PC-3 (cell line): Measurements from ENCODE around the gene CHID1. TPM values are rescaled to one million over a fixed set of nuclear protein-coding genes. Genes with fewer than 3 reads are reported as not detected.

Source experiments
- ATAC-seq: fragments of 200-7000 bp; cut with Tn5 transposase; 2 replicates; pipeline ENCODE4 v1.9.1; 2020; ENCODE audit warnings: mild to moderate bottlenecking, moderate library complexity
- BruUV-seq: library from RNA; stranded (reverse); fragments of 400-500 nt; replicated peaks from 2 replicates; lab custom pipeline; 2021; lab: Mats Ljungman, UMichigan
- CTCF ChIA-PET: fragments of 300-600 bp; sonication (Branson Sonifier 250); formaldehyde crosslinking; loops from one replicate; lab custom pipeline; 2022; ENCODE audit warnings: antibody characterized with exemption; lab: Charles Lee
- POLR2A ChIA-PET: fragments of 300-600 bp; sonication (Branson Sonifier 250); formaldehyde crosslinking; loops from one replicate; lab custom pipeline; 2022; ENCODE audit warnings: antibody characterized with exemption; ENCODE audit not compliant: unreplicated experiment; lab: Charles Lee
- DNase-seq: peaks from one replicate; pipeline ENCODE4 v3.0.0-alpha.2; 2015
- H2AFZ ChIP-seq: fragments of 300-600 bp; sonication (generic); 2 replicates; pipeline ENCODE4 v1.6.0; 2016; ENCODE audit warnings: antibody characterized with exemption, low read length
- H3F3A ChIP-seq: fragments of 300-600 bp; sonication (generic); one replicate; pipeline ENCODE4 v1.6.0; 2017; ENCODE audit warnings: antibody characterized with exemption, low read length, control low read depth, mild to moderate bottlenecking; ENCODE audit not compliant: unreplicated experiment
- H3K27ac ChIP-seq: fragments of 300-600 bp; sonication (generic); 2 replicates; pipeline ENCODE4 v1.5.1; 2016; ENCODE audit warnings: mild to moderate bottlenecking, low read length
- H3K27me3 ChIP-seq: fragments of 300-600 bp; sonication (generic); 2 replicates; pipeline ENCODE4 v1.6.1; 2016; ENCODE audit warnings: low read length, mixed read lengths
- H3K36me3 ChIP-seq: fragments of 300-600 bp; sonication (generic); 2 replicates; pipeline ENCODE4 v1.6.1; 2016; ENCODE audit warnings: low read depth, mixed run types, low read length, mixed read lengths
- H3K4me1 ChIP-seq: fragments of 300-600 bp; sonication (generic); 2 replicates; pipeline ENCODE4 v1.5.1; 2016; ENCODE audit warnings: low read length; ENCODE audit not compliant: insufficient read depth
- H3K4me2 ChIP-seq: fragments of 300-600 bp; sonication (generic); 2 replicates; pipeline ENCODE4 v1.6.0; 2016; ENCODE audit warnings: low read length
- H3K4me3 ChIP-seq: fragments of 300-600 bp; sonication (generic); 2 replicates; pipeline ENCODE4 v1.5.1; 2016; ENCODE audit warnings: mild to moderate bottlenecking, low read length, mixed read lengths
- H3K79me2 ChIP-seq: fragments of 300-600 bp; sonication (generic); 2 replicates; pipeline ENCODE4 v1.6.1; 2017; ENCODE audit warnings: low read length, mixed read lengths
- H3K9ac ChIP-seq: fragments of 300-600 bp; sonication (generic); 2 replicates; pipeline ENCODE4 v1.6.0; 2016; ENCODE audit warnings: mild to moderate bottlenecking, low read length
- H3K9me2 ChIP-seq: fragments of 300-600 bp; sonication (generic); replicated peaks from 2 replicates; pipeline ENCODE4 v1.6.1; 2016; ENCODE audit warnings: mixed run types, low read length, mixed read lengths
- H3K9me3 ChIP-seq: fragments of 300-600 bp; sonication (generic); 2 replicates; pipeline ENCODE4 v1.6.1; 2016; ENCODE audit warnings: low read length, mixed read lengths
- H4K20me1 ChIP-seq: fragments of 300-600 bp; sonication (generic); 2 replicates; pipeline ENCODE4 v1.6.1; 2016; ENCODE audit warnings: low read length, mixed read lengths
- EZH2 ChIP-seq: fragments of 300-600 bp; sonication (generic); IDR thresholded peaks from one replicate; pipeline ENCODE4 v1.6.1; 2017; ENCODE audit warnings: antibody characterized with exemption, mild to moderate bottlenecking, low read length; ENCODE audit not compliant: unreplicated experiment
- EZH2phosphoT487 ChIP-seq: fragments of 300-600 bp; sonication (generic); IDR thresholded peaks from 2 replicates; pipeline ENCODE4 v1.6.1; 2018; ENCODE audit warnings: mild to moderate bottlenecking, antibody characterized with exemption, low read length, borderline replicate concordance
- intact Hi-C: fragments of 100-400 bp; cut with micrococcal nuclease; formaldehyde crosslinking; loops from 2 replicates; pipeline ENCODE4 v1.9.0; 2023
- total RNA-seq: library from RNA; depleted of rRNA; stranded (reverse); fragments of >200 nt; gene quantifications from 2 replicates; pipeline ENCODE4 v1.2.3, GENCODE V29; 2014
- TF ChIP-seq, protein P1 (sequence below): fragments of 300-600 bp; sonication (generic); conservative IDR thresholded peaks from 2 replicates; pipeline ENCODE4 v1.5.1; 2017; ENCODE audit warnings: antibody characterized with exemption, low read depth, mild to moderate bottlenecking, low read length

CHID1 gene
- total RNA-seq, 1 experiment from 2014 or later: 70.2 TPM

DNA sequence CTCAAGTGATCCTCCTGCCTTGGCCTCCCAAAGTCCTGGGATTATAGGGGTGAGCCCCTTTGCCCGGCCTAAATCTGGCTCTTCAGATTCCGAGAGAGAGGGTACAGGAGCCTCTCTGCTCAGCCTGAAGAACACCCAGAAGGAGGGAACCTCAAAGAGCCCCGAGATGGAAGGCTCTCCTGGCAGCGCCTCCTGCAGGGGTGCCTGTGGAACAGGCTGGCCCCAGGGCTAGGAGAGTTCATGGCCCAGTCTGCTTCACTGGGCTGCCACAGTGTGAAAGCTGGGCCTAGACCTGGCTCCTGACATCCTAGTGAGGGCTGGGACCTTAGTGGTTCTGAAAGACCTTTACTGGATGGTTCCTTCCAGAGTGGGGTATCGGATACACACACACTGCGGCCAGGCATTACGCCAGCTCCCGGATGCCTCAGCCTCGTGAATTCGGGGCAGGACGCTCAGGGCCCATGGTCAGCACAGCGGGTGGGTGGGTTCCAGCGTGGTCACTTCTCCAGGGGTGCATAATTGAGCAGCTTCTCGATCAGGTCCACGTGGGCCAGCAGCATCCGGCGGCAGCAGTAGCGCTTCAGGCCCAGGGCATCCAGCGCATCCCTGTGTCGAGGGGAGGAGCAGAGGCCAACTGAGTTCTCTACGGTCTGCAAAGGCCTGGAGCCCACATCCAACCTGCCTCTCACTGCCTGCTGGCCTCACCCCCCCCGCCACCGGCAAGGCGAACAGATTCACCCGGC lies 70.6 kb downstream of the CHID1 start:
- peaks cover 53% of the 10 kb centered on the region for H3K36me3 ChIP-seq
- TF ChIP-seq, protein P1, sequence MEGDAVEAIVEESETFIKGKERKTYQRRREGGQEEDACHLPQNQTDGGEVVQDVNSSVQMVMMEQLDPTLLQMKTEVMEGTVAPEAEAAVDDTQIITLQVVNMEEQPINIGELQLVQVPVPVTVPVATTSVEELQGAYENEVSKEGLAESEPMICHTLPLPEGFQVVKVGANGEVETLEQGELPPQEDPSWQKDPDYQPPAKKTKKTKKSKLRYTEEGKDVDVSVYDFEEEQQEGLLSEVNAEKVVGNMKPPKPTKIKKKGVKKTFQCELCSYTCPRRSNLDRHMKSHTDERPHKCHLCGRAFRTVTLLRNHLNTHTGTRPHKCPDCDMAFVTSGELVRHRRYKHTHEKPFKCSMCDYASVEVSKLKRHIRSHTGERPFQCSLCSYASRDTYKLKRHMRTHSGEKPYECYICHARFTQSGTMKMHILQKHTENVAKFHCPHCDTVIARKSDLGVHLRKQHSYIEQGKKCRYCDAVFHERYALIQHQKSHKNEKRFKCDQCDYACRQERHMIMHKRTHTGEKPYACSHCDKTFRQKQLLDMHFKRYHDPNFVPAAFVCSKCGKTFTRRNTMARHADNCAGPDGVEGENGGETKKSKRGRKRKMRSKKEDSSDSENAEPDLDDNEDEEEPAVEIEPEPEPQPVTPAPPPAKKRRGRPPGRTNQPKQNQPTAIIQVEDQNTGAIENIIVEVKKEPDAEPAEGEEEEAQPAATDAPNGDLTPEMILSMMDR: peak; percentile 56
- no peak for TF ChIP-seq EZH2phosphoT487
- no peak for TF ChIP-seq EZH2
- H3K4me2 ChIP-seq: peak overlapping the region; percentile 90
- peaks cover 75% of the 10 kb centered on the region for H3K79me2 ChIP-seq
- no peaks in the 10 kb centered on the region for H3K9me3 ChIP-seq
- H3K4me1 ChIP-seq: peaks cover 33% of the 10 kb centered on the region
- peak; percentile 28 for DNase-seq
- peak overlapping the region; percentile 97 for H3K9ac ChIP-seq
- H3F3A ChIP-seq: peaks cover 11% of the 10 kb centered on the region
- H3K27ac ChIP-seq: no peak overlapping the region
- H4K20me1 ChIP-seq: peaks cover 41% of the 10 kb centered on the region
- ChIA-PET POLR2A (no interaction called here), CTCF (no interaction called here)
- no TSS peak for BruUV-seq
- no peak overlapping the region for H2AFZ ChIP-seq
- H3K4me3 ChIP-seq: peak overlapping the region; percentile 100
- H3K9me2 ChIP-seq: no peaks in the 10 kb centered on the region
- ATAC-seq: no peak
- intact Hi-C loops: loop anchor here (5.0 kb wide), 1 partner anchor 212 kb away; no protein-coding TSS in a partner anchor
- H3K27me3 ChIP-seq: no peaks in the 10 kb centered on the region

DNA sequence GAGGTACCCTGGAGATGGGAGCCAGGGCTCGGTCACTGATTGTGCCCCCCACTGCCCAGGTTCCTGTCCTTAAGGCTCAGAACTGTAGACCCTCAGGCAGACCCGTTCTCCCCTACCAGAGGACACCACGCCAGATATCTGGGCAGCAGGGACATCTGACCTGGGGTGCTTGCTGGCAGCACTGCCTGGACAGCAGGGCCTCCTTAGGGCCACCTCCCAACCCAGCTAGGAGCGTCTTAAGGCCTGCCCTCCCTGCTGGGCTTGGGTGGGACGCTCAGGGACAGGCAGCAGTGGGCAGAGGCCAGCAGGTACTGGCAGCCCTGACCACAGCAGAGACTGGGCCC lies 71.4 kb downstream of the CHID1 start:
- Histone ChIP-seq H2AFZ (no peak overlapping the region), H4K20me1 (peaks cover 41% of the 10 kb centered on the region), H3K27ac (0 out of 2 replicates have a peak overlapping the region, but pooled peaks have one; percentile 0), H3K9ac (no peak overlapping the region), H3K9me3 (no peaks in the 10 kb centered on the region), H3K79me2 (peaks cover 75% of the 10 kb centered on the region), H3K27me3 (no peaks in the 10 kb centered on the region), H3K4me3 (no peak overlapping the region), H3K36me3 (peaks cover 53% of the 10 kb centered on the region), H3K4me1 (peaks cover 33% of the 10 kb centered on the region), H3K4me2 (no peak overlapping the region), H3K9me2 (no peaks in the 10 kb centered on the region), H3F3A (peaks cover 11% of the 10 kb centered on the region)
- POLR2A ChIA-PET: interaction anchor here (0.6 kb wide), 1 partner anchor 221 kb away, joined by 3 read pairs; no protein-coding TSS in a partner anchor
- intact Hi-C loops: no loop called here
- DNase-seq (no peak), ATAC-seq (no peak)
- no TSS peak for BruUV-seq
- TF ChIP-seq EZH2phosphoT487 (no peak), EZH2 (no peak)
- TF ChIP-seq, protein P1: no peak
- CTCF ChIA-PET: no interaction called here
